PFSK-1 (cell line): ENCODE data around the gene PPM1D.

ENCODE experiments used
- FOXP2 ChIP-seq: optimal IDR thresholded peaks from 2 replicates; pipeline ENCODE3; 2011; ENCODE audit warnings: borderline replicate concordance, control low read depth, inconsistent platforms; ENCODE audit not compliant: insufficient read depth; ENCODE audit errors: extremely low read length, extremely low read depth
- POLR2AphosphoS5 ChIP-seq: IDR thresholded peaks from 2 replicates; pipeline ENCODE4 v1.6.1; 2012; ENCODE audit warnings: low read depth, mild to moderate bottlenecking, control low read depth, low read length, moderate library complexity
- TAF1 ChIP-seq: IDR thresholded peaks from 2 replicates; pipeline ENCODE4 v1.6.1; 2012; ENCODE audit warnings: low read length, control low read depth, borderline replicate concordance; ENCODE audit not compliant: insufficient read depth

- no peak for TF ChIP-seq TAF1
- no peak for TF ChIP-seq FOXP2
- no peak for TF ChIP-seq POLR2AphosphoS5
Measured at GRCh38 chr17:60598001-60598736, 1.8 kb upstream of the PPM1D start.
